GM19455 (cell line): Measurements from ENCODE around the gene ZMIZ1.

Source experiments
- ATAC-seq: cut with Tn5 transposase; IDR thresholded peaks from one replicate; pipeline ENCODE4 v1.9.1; 2021; ENCODE audit not compliant: unreplicated experiment

ZMIZ1 gene

GRCh38 chr10:79224263-79224949 lies 155.6 kb downstream of the ZMIZ1 start:
- no peak for ATAC-seq

DNA sequence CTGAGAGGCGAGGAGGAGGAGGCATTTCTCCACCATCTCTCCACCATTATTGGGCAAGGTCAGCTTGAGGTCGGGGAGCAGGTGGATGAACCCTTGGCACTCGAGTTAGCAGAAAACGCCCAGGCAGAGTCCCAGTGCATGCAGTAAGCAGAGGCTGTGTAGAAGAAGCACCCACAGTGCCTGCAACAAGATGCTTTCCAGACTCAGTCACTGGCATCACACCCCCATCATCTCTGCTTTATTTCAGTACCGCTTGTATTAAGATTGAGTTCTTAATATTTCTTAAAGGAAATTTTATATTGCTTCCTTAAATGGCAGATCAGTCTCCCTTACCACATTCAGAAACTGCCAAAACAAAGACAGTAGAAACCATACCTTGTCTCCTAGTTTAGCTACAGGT lies 156.2 kb downstream of the ZMIZ1 start:
- ATAC-seq: no peak

DNA sequence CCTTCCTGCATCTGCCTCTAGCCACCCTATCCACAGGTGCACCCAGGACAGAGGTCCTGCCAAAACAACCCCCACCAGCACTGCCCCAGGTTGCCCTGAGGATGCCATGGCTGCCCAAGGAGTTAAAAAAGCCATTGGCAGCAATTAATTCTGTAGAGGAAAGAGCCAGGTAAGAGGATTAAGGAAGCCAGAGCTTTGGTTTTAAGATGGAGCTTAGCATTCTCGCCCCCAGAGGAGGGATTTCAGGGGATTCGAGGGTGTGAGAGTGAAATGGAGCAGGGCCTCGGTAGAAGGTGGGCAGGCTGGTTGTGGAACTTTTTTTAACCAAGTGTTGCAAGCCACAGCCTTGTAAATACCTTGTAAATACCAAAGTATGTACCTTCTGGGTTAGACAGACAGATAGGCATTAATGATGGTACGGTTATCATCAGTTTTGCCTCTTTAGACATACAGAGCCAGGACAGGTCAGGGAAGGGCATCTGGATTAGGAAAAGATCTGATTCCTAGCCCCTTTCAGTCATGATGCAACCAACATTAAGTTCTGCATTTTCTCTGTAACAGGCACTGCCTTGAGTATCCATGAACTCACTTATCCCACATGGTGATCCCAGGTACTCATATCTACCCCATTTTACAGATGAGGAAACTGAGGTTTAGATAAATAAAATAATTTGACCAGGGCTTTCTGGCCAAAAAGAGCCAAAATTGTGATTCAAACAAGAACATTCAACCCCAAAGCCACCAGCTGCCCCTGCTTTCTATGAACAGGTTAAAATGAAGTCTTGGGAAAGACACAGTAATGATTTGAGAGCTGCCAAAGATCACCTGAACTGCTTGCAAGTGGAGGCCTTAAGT lies 157.9 kb downstream of the ZMIZ1 start:
- no peak for ATAC-seq

- no peak for ATAC-seq
These were observed 160.3 kb downstream of the ZMIZ1 start for GRCh38 chr10:79229071-79229541.

- no peak for ATAC-seq
These were observed 161.1 kb downstream of the ZMIZ1 start for GRCh38 chr10:79229830-79230327.

DNA sequence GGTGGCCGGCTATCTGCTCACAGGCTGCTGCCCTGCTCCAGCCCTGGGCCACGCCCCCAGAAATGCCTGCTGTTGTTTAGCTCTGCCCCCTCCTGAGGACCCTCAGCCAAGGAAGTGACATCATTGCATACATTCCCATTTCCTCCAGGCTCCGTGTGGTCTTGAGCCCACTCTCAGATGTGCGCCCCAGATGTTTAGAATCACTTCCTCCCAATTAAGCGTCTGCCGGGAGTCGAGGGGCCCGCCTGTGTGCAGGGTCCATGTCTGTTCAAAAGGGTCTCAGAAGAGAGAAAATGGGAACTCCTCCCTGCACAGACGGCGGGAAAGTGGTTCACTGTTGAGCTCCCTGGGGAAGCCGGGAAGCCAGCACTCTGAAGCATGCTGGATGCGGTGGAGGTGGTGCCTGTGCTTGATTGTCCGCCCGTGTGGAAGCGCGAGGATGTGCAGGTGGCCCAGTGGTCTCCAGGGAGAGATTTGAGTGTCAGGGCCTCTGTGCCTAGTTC lies 161.6 kb downstream of the ZMIZ1 start:
- ATAC-seq: no peak

DNA sequence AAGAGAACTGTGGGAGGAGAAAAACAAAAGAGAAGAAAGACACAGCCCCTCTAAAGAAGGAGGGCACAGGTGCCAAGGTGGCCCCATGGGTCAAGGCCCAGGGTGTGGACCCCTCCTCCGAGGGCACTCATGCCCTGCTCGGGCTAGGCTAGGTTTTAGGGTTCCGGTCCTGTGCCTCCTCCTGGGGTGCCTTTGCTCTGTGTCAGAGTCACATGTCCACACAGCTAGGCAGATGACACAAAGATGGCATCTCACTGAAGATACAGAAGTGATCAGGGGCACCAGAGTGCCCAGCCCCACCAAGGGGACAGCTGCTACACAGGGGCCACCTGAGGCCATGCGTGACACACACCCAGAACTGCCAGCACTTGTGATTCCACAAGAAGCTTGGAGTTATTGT lies 162.1 kb downstream of the ZMIZ1 start:
- ATAC-seq: no peak

DNA sequence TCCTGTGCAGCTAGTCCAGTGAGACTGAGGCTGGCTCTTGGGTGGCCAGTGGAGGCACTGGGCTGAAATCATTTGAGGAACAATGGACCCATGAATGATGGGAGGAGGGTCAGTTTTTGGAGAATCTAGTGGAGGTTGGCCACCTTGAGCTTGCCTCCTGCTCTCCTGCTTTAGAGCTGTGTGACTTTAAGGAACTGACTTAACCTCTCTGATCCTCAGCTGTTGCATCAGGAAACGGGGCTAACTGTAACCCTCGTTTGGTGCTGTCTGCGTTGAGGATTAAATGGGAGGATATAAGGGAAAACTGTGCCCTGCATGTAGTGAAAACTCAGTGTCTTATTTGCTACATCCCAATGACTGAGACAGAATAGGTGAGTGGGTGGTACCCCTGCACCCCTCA lies 163.1 kb downstream of the ZMIZ1 start:
- ATAC-seq: no peak

DNA sequence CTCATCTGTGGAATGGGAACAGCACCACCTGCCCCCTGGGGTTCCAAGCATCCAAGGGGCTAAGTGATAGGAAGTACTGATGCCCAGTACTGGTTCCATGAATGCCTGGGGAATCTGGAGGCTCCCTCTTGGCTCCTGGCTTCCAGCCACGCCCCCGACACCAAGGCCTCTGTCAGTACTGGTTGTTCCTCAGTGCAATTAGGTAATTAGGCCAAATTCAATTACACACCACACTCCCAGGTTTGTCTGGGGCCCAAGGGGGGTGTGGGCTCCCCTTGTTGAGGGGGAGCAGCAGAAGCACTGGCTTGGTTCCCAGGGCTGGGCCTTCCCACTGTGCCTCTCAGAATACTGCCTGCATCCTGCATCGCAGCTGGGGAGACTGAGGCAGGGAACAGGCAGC lies 164.1 kb downstream of the ZMIZ1 start:
- ATAC-seq: no peak

- no peak for ATAC-seq
These were observed 165.9 kb downstream of the ZMIZ1 start for GRCh38 chr10:79234391-79235315.

- no peak for ATAC-seq
These were observed 167.1 kb downstream of the ZMIZ1 start for GRCh38 chr10:79235765-79236432.

DNA sequence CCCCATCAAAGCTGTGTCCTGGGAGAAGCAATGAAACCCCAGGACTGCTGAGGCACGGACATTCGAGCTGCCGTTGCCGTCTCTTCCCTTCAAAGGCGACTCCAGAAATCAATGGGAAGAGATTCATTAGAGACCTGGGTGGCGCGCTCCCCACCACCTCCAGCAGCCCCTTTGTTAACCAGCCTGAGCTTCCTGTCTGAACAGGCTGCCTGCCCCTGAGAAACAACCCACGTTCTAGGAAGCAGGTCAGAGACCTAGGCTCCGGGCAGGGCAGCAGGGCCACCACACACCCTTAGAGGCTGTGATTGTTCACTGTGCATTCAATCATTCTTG lies 167.6 kb downstream of the ZMIZ1 start:
- ATAC-seq: no peak

DNA sequence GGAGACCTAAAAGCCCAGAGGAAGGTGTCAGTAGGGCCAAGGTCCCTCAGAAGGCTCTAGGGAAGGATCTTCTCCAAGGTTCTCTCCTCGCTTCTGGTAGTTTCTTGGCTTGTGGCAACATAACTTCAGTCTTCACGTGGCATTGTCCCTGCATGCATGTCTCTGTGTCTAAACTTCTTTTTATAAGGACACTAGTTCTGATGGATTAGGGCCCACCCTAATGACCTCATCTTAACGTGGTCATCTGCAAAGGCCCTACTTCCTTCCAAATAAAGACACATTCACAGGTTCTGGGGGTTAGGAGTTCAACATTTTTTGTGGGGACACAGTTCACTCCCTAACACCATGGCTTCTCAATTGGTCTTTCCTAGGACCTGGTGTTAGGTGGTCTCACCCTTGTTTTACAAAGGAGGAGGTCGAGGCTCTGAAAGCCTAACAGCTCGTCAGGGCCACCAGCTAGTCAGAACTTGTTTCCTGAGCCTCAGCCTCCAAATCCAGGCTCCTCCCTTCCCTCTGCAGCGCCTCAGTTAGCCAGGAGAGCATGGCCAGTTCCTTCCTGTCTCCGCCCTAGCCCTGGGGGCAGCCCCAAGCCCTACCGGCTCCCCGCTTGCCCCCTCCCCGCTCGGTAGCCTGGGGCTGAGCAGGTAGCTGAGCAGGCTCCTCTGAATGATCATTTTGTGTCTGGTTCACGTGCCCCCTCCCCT lies 168.8 kb downstream of the ZMIZ1 start:
- ATAC-seq: no peak

DNA sequence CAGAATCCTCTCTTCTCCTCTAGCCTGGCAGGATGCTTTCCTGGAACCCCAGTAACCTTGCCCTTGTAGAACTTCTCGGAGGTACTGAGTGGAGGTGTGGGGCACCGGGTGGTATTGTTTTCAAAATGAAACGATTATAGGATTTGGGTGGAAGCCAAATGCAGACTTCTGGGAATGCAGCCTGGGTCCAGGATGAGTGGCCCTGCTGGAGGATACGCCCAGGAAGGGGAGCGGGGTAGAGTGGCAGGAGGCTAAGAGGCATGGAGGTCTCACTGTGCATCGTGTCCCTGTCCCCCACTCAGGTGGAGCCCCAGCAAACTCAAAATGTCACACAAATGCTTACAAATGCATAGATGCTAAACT lies 169.4 kb downstream of the ZMIZ1 start:
- ATAC-seq: no peak

- no peak for ATAC-seq
These were observed 169.8 kb downstream of the ZMIZ1 start for GRCh38 chr10:79238606-79239005.

DNA sequence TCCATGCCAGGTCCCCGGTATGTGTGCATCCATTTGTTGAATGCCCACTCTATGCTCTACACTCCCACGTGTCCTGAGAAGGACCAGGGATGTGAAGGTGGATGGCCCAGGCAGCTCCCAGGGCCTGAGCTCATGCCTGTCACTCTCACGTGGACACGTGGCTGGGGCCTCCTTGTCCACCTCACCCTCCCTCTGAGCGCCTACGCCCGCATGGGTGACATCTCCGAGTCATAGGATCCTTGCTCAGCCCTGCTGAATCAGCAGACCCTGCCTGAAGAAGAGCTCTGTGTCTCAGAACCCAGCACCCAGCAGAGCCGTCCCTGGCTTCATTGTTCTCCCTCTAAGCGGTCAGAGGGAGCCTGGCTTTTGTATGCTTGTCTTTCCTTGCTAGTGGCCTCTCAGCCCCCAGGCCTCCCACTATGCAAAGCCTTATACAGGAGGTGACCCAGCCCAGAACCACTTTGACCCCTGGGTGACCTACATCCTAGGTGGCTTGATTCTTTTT lies 170.6 kb downstream of the ZMIZ1 start:
- ATAC-seq: no peak

- no peak for ATAC-seq
These were observed 171.3 kb downstream of the ZMIZ1 start for GRCh38 chr10:79239924-79240581.

DNA sequence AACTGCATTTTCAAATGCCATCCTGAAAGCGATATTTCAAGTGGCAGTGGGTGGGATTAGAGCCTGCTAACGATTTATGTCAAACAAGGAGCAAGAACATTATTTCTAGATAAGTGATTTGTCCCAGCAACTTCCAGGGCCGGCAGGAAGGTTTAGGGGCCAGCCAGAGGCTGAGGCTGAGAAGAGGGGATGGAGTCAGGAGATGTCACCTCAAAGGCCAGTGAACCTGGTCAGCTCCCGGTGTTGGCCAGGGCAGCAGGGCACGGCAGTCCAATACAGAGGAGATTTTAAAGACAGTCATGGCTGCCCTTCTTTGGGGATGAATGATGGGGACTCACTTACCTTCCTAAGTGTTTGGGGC lies 172.8 kb downstream of the ZMIZ1 start:
- no peak for ATAC-seq

DNA sequence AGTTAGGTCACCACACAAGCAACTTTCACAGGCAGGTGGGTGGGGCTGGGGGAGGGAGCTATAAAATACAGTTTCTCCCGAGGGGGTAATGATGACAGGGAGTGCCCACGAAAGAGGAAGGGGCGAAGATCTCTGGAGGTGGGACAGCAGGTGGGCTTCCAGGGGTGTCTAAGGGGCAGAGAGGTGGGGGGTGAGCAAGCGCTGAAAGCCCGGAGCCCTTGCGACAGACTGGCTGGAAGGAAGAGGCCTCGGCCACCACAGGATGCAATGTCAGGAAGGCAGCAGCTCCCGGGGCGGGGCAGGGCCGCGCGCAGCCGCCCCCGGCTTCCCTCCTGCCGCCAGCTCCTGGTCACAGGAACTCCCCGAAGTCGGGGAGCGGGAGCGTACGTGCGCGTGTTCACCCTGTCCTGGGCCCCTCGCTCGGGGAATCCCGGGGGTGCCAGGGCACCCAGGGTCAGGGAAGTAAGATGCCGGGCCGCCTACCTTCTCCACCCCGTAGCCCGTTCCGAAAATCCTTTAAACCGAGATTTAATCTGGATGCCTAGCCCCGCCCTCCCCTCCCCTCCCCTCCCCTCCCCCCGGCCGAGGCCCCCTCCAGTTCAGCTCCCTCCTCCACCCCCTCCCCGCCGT lies 173.3 kb downstream of the ZMIZ1 start:
- peak; percentile 34 for ATAC-seq
